Gastroesophageal sphincter (tissue), 4 donors: Measurements from ENCODE around the gene ATP5F1D. TPM values are rescaled to one million over a fixed set of nuclear protein-coding genes. Genes with fewer than 3 reads are reported as not detected.

Experiments used
- ATAC-seq: fragments of 150-250 bp; one replicate; pipeline ENCODE4 v1.9.1; 2016; ENCODE audit warnings: mild to moderate bottlenecking, moderate library complexity
- H3K27ac ChIP-seq, 4 donors: fragments of 200-600 bp; sonication (generic) in 3 of 4; 1 replicate in 3 of 4; 2 replicates in 1 of 4; pipeline ENCODE4 v1.5.1; 2016 to 2019
- H3K27me3 ChIP-seq: fragments of 200-600 bp; sonication (generic); one replicate; pipeline ENCODE4 v1.5.1; 2019
- H3K36me3 ChIP-seq, 2 donors: fragments of 200-600 bp; sonication (generic); one replicate each; pipeline ENCODE4 v1.5.1; 2019; ENCODE audit warnings: control low read depth in 1 of 2
- H3K4me1 ChIP-seq, 3 donors: fragments of 200-600 bp; sonication (generic); 1 replicate in 2 of 3; 2 replicates in 1 of 3; pipeline ENCODE4 v1.5.1; 2016 to 2019; ENCODE audit warnings: control low read depth in 2 of 3
- H3K4me3 ChIP-seq, 2 donors: fragments of 200-600 bp; sonication (generic); one replicate each; pipeline ENCODE4 v1.5.1; 2019; ENCODE audit warnings: mild to moderate bottlenecking in 1 of 2, moderate library complexity in 1 of 2
- H3K9me3 ChIP-seq, 3 donors: fragments of 200-600 bp; sonication (generic); one replicate each; pipeline ENCODE4 v1.5.1; 2017 to 2019; ENCODE audit warnings: control low read depth in 2 of 3
- CTCF ChIP-seq, 4 experiments: fragments of 200-600 bp in 2 of 4; fragments of 450-650 bp in 2 of 4; sonication (generic) in 1 of 4; IDR thresholded peaks; one replicate each; pipeline ENCODE4 v1.5.1; 2017 to 2019; ENCODE audit warnings: antibody characterized with exemption in 4 of 4, mild to moderate bottlenecking in 2 of 4, moderate library complexity in 2 of 4
- EP300 ChIP-seq: sonication (generic); formaldehyde crosslinking; IDR thresholded peaks from one replicate; pipeline ENCODE4 v1.6.1; 2017; ENCODE audit warnings: antibody characterized with exemption, mild to moderate bottlenecking
- POLR2A ChIP-seq, 2 donors: fragments of 450-650 bp; IDR thresholded peaks; one replicate each; pipeline ENCODE4 v1.6.1; 2017; ENCODE audit warnings: antibody characterized with exemption in 2 of 2, mild to moderate bottlenecking in 2 of 2, moderate library complexity in 1 of 2
- POLR2AphosphoS5 ChIP-seq: sonication (generic); formaldehyde crosslinking; IDR thresholded peaks from one replicate; pipeline ENCODE4 v1.6.1; 2017; ENCODE audit warnings: antibody characterized with exemption
- WGBS, 2 donors: methylation state at CpG; one replicate each; pipeline ENCODE4 v1.1.5; 2018; ENCODE audit warnings: low coverage in 1 of 2; 5-methylcytosine and 5-hydroxymethylcytosine counted together
- total RNA-seq, 4 donors: library from RNA; depleted of rRNA; stranded (reverse); fragments of >200 nt; gene quantifications; one replicate each; pipeline ENCODE4 v1.1.0, GENCODE V29; 2016

The ATP5F1D gene
- total RNA-seq, 4 donors from 2014 or later, result 62.3 to 116 (median 84.1) TPM

- no peak for ATAC-seq
- Histone ChIP-seq H3K4me1 (peaks cover 4 to 97% (median 67%) of the 10 kb centered on the region in 3 donors), H3K4me3 (peak overlapping the region in 1 of 2 donors; percentile 37), H3K9me3 (no peaks in the 10 kb centered on the region), H3K36me3 (peaks cover 3 to 46% of the 10 kb centered on the region in 2 donors), H3K27me3 (no peaks in the 10 kb centered on the region), H3K27ac (peak overlapping the region; percentile 48 to 100 (median 94))
- TF ChIP-seq POLR2AphosphoS5 (no peak), CTCF (IDR thresholded peaks at IDR 0.05) (peak in 1 of 4 experiments; percentile 12)
- 2 to 10% methylated on average over 7 to 15 of the region's 15 CpGs for WGBS, 2 donors
Observed at GRCh38 chr19:1258707-1259205, 17.2 kb downstream of the ATP5F1D start.

- no peaks in the 10 kb centered on the region for H3K9me3 ChIP-seq
- H3K27ac ChIP-seq, result peak overlapping the region; percentile 48 to 100 (median 94)
- peak; percentile 30 for ATAC-seq
- H3K4me1 ChIP-seq, result peaks cover 4 to 92% (median 62%) of the 10 kb centered on the region in 3 donors
- no peaks in the 10 kb centered on the region for H3K27me3 ChIP-seq
- H3K36me3 ChIP-seq, result peaks cover 3 to 40% of the 10 kb centered on the region in 2 donors
- TF ChIP-seq POLR2A (IDR thresholded peaks at IDR 0.05), result peak in 1 of 2 donors; percentile 43
- peak; percentile 62 for TF ChIP-seq POLR2AphosphoS5
- TF ChIP-seq EP300, result no peak
- WGBS, 2 donors, result 6 to 60% methylated on average over 3 to 4 of the region's 17 CpGs
- peak overlapping the region in 1 of 2 donors; percentile 37 for H3K4me3 ChIP-seq
Observed at GRCh38 chr19:1259206-1259875, 17.8 kb downstream of the ATP5F1D start.

- H3K27ac ChIP-seq, result peak overlapping the region; percentile 48 to 100 (median 94)
- H3K27me3 ChIP-seq, result no peaks in the 10 kb centered on the region
- no peak for ATAC-seq
- H3K9me3 ChIP-seq, result no peaks in the 10 kb centered on the region
- H3K36me3 ChIP-seq, result peaks cover 1 to 33% of the 10 kb centered on the region in 2 donors
- TF ChIP-seq POLR2AphosphoS5 (peak; percentile 59), CTCF (IDR thresholded peaks at IDR 0.05) (no peak), POLR2A (IDR thresholded peaks at IDR 0.05) (peak in 1 of 2 donors; percentile 30), EP300 (no peak)
- peak overlapping the region in 1 of 2 donors; percentile 70 for H3K4me3 ChIP-seq
- peaks cover 4 to 89% (median 56%) of the 10 kb centered on the region in 3 donors for H3K4me1 ChIP-seq
- WGBS, 2 donors, result 0 to 14% methylated on average over 1 to 4 of the region's 33 CpGs
Observed at GRCh38 chr19:1259876-1260748, 18.6 kb downstream of the ATP5F1D start.

GRCh38 chr19:1260749-1261537, 19.4 kb downstream of the ATP5F1D start:
- Histone ChIP-seq H3K9me3 (no peaks in the 10 kb centered on the region), H3K27ac (peak overlapping the region; percentile 74 to 100 (median 94)), H3K4me3 (peak overlapping the region; percentile 28 to 70), H3K36me3 (peaks cover 0 to 24% of the 10 kb centered on the region in 2 donors), H3K4me1 (peaks cover 4 to 89% (median 56%) of the 10 kb centered on the region in 3 donors), H3K27me3 (no peaks in the 10 kb centered on the region)
- TF ChIP-seq POLR2AphosphoS5 (no peak), POLR2A (IDR thresholded peaks at IDR 0.05) (peak; percentile 27 to 37)
- WGBS, 2 donors, result 1 to 2% methylated on average over 9 to 13 of the region's 83 CpGs
- ATAC-seq, result peak; percentile 87

- Histone ChIP-seq H3K4me1 (peaks cover 4 to 89% (median 59%) of the 10 kb centered on the region in 3 donors), H3K4me3 (peak overlapping the region in 1 of 2 donors; percentile 70), H3K27me3 (no peaks in the 10 kb centered on the region), H3K27ac (peak overlapping the region; percentile 74 to 100 (median 94)), H3K9me3 (no peaks in the 10 kb centered on the region), H3K36me3 (peaks cover 0 to 19% of the 10 kb centered on the region in 2 donors)
- no peak for ATAC-seq
- TF ChIP-seq CTCF (IDR thresholded peaks at IDR 0.05), result peak in 2 of 4 experiments; percentile 33 to 39
- TF ChIP-seq POLR2AphosphoS5, result no peak
- TF ChIP-seq POLR2A (IDR thresholded peaks at IDR 0.05), result no peak
- WGBS, 2 donors, result 8 to 17% methylated on average over 4 to 14 of the region's 14 CpGs
Observed at GRCh38 chr19:1261538-1261797, 19.9 kb downstream of the ATP5F1D start.
